22Rv1 (cell line): ENCODE results near the gene ATN1.

Source experiments
- ZFX ChIP-seq: fragments of 450-650 bp; IDR thresholded peaks from 2 replicates; pipeline ENCODE4 v1.6.1; 2017; ENCODE audit warnings: antibody characterized with exemption, borderline replicate concordance
- TF ChIP-seq, protein P1 (sequence below): fragments of 450-650 bp; IDR thresholded peaks from 2 replicates; pipeline ENCODE4 v1.5.1; 2017; ENCODE audit warnings: mild to moderate bottlenecking

DNA sequence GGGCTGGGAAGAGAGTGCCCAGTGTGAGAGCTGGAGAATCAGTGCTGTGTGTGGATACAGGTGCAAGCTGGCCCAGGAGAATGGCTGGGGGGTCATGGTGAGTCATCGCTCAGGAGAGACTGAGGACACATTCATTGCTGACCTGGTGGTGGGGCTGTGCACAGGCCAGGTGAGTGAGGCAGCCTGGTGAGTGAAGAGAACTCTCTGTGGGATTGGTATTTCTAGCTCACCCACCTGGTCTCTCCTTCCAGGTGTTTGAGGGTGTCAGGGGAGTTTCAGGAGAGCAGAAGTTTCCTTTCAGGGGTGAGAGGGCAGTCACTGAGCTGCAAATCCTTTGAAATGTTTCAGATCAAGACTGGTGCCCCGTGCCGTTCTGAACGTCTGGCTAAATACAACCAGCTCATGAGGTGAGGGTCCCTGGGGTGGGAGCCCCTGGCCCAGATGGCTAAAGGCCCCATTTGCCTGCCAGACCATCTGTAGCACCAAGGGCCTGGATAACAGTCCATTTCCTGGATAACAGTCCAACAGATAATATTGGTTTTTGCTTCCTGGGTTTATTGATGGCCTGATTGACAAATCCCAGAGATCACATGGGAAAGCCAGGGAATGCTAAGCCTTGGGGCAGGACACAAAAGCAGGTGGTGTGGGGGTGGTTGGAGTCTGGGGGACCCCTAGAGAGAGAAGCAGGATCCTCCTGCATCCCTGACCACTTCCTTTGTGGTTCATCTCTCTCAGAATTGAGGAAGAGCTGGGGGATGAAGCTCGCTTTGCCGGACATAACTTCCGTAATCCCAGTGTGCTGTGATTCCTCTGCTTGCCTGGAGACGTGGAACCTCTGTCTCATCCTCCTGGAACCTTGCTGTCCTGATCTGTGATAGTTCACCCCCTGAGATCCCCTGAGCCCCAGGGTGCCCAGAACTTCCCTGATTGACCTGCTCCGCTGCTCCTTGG lies 5.5 kb upstream of the ATN1 start:
- TF ChIP-seq, protein P1, sequence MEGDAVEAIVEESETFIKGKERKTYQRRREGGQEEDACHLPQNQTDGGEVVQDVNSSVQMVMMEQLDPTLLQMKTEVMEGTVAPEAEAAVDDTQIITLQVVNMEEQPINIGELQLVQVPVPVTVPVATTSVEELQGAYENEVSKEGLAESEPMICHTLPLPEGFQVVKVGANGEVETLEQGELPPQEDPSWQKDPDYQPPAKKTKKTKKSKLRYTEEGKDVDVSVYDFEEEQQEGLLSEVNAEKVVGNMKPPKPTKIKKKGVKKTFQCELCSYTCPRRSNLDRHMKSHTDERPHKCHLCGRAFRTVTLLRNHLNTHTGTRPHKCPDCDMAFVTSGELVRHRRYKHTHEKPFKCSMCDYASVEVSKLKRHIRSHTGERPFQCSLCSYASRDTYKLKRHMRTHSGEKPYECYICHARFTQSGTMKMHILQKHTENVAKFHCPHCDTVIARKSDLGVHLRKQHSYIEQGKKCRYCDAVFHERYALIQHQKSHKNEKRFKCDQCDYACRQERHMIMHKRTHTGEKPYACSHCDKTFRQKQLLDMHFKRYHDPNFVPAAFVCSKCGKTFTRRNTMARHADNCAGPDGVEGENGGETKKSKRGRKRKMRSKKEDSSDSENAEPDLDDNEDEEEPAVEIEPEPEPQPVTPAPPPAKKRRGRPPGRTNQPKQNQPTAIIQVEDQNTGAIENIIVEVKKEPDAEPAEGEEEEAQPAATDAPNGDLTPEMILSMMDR: no peak
- no peak for TF ChIP-seq ZFX
